WERI-Rb-1 (cell line): ENCODE results near the gene C2orf92.

Source experiments
- DNase-seq: peaks from one replicate; pipeline ENCODE4 v3.0.0-alpha.2; 2020
- H3K27ac ChIP-seq: fragments of 250-450 bp; sonication (Bioruptor Pico); 2 replicates; pipeline ENCODE4 v1.5.1; 2020; ENCODE audit warnings: mild to moderate bottlenecking, moderate library complexity
- H3K27me3 ChIP-seq: fragments of 250-450 bp; sonication (Bioruptor Pico); 2 replicates; pipeline ENCODE4 v1.5.1; 2021; ENCODE audit warnings: mild to moderate bottlenecking, low read depth, moderate library complexity; ENCODE audit not compliant: insufficient read depth, severe bottlenecking
- H3K36me3 ChIP-seq: fragments of 250-450 bp; sonication (Bioruptor Pico); 2 replicates; pipeline ENCODE4 v1.5.1; 2020; ENCODE audit warnings: mild to moderate bottlenecking, moderate library complexity
- H3K4me3 ChIP-seq: 2 replicates; pipeline ENCODE4 v1.5.1; 2011; ENCODE audit warnings: low read depth, mild to moderate bottlenecking, control low read depth, low read length
- H3K9me3 ChIP-seq: fragments of 250-450 bp; sonication (Bioruptor Pico); 2 replicates; pipeline ENCODE4 v1.5.1; 2021; ENCODE audit warnings: mild to moderate bottlenecking, moderate library complexity; ENCODE audit not compliant: severe bottlenecking
- TF ChIP-seq, protein P1 (sequence below): IDR thresholded peaks from 2 replicates; pipeline ENCODE4 v1.5.1; 2011; ENCODE audit warnings: low read depth, mild to moderate bottlenecking, control low read depth, inconsistent platforms, low read length

Gene C2orf92

DNA sequence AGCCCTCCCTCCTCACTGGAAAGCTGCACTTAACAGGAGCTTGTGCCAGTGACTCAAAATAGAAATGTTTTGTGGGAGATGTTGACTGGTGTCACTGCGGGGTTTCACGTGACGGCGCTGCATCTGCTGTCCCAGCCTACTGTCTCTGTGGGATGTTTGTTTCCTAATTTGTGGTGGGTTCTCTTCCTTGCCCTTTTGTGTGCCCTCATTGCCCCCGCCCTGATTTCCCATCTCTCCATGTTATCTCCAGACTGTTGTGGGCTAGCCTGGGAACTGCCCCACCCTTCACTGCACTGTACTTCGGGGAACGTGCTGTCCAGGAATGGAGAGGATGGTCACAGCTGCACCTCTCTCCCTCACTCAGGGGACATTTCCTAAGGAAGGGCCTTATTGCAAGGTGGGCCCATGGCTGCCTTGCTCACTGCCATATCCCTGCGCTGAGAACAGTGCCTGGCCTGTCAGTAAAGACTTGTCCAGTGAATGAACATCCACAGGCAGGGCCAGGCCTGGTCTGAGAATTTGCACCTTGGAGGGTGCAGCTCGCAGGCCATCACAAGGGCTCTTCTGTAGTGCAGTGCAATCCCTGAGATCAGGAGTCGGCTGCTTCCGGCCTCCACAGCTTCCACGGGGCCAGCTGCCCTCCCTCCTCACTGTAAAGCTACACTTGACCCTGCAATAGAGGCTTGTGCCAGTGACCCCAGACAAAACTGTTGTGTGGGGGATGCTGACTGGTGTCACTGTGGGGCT, 61.9 kb downstream of the C2orf92 start:
- H3K27ac ChIP-seq: no peak overlapping the region
- TF ChIP-seq, protein P1, sequence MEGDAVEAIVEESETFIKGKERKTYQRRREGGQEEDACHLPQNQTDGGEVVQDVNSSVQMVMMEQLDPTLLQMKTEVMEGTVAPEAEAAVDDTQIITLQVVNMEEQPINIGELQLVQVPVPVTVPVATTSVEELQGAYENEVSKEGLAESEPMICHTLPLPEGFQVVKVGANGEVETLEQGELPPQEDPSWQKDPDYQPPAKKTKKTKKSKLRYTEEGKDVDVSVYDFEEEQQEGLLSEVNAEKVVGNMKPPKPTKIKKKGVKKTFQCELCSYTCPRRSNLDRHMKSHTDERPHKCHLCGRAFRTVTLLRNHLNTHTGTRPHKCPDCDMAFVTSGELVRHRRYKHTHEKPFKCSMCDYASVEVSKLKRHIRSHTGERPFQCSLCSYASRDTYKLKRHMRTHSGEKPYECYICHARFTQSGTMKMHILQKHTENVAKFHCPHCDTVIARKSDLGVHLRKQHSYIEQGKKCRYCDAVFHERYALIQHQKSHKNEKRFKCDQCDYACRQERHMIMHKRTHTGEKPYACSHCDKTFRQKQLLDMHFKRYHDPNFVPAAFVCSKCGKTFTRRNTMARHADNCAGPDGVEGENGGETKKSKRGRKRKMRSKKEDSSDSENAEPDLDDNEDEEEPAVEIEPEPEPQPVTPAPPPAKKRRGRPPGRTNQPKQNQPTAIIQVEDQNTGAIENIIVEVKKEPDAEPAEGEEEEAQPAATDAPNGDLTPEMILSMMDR: no peak
- H3K36me3 ChIP-seq: no peaks in the 10 kb centered on the region
- H3K9me3 ChIP-seq: peaks cover 10% of the 10 kb centered on the region
- H3K4me3 ChIP-seq: no peak overlapping the region
- H3K27me3 ChIP-seq: no peaks in the 10 kb centered on the region
- DNase-seq: no peak

DNA sequence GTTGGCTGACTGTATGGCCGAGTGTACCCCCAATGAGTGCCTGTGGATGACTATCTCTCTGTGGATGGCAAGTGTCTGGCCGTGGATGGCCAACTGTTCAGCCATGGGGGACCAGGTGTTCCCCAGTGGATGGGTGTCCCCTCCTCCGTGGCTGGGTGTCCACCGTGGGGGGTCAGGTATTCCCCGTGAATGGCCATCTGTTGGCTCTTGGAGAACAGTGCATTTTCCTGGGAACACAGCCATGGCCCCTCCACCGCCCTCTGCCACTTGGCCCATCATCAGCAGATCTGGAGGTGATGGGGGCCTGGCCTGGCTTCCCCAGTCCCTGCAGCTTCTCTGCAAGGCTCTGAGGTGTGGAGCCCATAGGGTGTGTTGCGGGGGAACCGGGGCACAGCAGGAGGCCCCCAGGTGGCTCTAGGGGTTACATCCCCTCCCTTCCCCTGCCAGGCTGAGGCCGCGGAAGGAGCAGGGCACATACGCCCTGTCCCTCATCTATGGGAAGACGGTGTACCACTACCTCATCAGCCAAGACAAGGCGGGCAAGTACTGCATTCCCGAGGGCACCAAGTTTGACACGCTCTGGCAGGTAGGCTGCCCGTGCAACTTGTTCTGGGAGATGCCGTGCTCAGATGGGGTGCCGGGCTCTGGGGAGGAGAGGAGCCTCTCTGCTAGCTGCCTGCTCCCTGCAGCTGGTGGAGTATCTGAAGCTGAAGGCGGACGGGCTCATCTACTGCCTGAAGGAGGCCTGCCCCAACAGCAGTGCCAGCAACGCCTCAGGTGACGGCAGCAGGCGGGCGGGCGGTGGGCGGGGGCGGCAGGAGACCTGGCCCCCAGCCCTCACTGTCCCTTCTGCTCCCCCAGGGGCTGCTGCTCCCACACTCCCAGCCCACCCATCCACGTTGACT, 63.2 kb downstream of the C2orf92 start:
- Histone ChIP-seq H3K4me3 (no peak overlapping the region), H3K9me3 (peaks cover 10% of the 10 kb centered on the region), H3K27me3 (no peaks in the 10 kb centered on the region), H3K36me3 (no peaks in the 10 kb centered on the region), H3K27ac (no peak overlapping the region)
- DNase-seq: no peak
- TF ChIP-seq, protein P1: no peak

DNA sequence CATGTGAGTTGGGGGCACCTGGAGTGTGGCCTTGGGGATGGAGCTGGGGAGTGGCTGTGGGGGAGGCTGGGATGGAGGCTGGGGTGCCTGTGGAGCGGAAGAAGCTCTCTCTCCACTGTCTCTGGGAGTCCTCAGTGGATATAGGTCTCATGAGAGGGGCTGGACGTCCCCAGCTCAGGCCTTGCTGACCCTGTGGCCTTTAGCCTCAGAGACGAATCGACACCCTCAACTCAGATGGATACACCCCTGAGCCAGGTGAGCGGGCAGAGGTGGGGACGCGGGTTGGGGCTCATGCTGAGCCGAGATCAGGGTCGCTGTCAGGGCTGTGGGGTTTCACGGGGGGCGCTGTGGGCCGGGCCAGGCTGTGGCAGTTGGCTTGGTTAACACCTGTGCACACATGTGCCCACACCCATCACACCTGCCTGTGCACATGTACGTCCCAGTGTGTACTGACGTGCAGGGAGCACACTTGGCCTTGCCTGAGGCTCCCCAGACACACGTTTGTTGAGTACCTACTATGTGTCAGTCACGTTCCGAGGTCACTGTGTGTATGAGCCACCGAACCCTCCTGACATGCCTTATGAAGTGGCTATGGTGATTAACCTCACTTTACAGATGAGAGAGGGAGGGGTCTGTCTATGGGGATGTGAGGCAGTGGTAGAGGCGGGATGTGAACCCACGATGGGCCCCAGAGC, 64.0 kb downstream of the C2orf92 start:
- no peak overlapping the region for H3K27ac ChIP-seq
- H3K4me3 ChIP-seq: no peak overlapping the region
- H3K9me3 ChIP-seq: peaks cover 10% of the 10 kb centered on the region
- H3K27me3 ChIP-seq: no peaks in the 10 kb centered on the region
- TF ChIP-seq, protein P1: no peak
- no peak for DNase-seq
- no peaks in the 10 kb centered on the region for H3K36me3 ChIP-seq

DNA sequence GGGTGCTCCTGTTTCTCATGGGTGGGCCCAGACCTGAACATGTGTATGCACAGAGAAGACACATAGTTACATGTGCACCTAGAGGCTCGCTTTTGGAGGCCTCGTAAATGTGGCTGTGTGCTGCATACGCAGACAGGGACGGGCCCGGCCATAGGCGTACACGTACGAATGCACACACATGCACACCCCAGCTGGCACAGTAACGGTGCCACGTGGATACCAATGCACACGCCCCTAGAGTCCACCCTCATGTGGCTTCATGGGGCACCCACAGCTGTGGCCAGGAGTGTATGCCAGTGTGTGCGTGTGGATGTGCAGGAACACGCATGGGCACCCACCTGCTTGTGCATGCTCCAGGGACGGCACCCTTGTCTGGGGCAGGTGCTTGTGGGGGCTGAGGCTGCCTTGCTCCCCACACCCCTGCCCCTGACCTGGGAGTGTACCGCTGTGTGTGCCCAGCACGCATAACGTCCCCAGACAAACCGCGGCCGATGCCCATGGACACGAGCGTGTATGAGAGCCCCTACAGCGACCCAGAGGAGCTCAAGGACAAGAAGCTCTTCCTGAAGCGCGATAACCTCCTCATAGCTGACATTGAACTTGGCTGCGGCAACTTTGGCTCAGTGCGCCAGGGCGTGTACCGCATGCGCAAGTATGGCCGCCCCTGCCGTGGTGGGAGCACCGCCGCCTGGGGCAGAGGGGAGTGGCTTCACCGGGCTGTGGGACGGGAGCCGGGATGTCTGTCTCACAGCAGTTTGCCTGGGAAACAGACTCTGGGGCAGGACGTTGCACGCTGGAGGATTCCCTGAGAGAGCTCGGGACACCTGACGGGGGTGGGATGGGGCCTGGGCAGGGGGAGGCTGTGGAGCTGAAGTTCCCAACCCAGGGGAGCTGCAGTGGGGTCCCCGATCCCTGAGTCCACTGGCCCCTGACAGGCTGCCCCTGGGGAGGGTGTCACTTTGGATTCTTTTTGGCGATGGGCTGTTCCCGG, 64.8 kb downstream of the C2orf92 start:
- Histone ChIP-seq H3K9me3 (peaks cover 10% of the 10 kb centered on the region), H3K4me3 (no peak overlapping the region), H3K27me3 (no peaks in the 10 kb centered on the region), H3K27ac (no peak overlapping the region), H3K36me3 (no peaks in the 10 kb centered on the region)
- TF ChIP-seq, protein P1: no peak
- DNase-seq: no peak

DNA sequence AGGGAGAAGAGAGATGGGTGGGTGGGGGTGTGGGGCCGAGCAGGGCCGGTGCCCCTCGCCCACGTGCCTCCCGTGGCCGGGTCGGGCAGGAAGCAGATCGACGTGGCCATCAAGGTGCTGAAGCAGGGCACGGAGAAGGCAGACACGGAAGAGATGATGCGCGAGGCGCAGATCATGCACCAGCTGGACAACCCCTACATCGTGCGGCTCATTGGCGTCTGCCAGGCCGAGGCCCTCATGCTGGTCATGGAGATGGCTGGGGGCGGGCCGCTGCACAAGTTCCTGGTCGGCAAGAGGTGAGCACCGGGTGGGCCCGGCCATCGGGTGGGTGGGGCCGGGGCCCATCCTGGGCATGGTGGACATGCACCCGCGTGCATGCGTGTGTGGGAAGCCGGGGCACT, 65.6 kb downstream of the C2orf92 start:
- TF ChIP-seq, protein P1: no peak
- Histone ChIP-seq H3K4me3 (no peak overlapping the region), H3K27ac (no peak overlapping the region), H3K36me3 (no peaks in the 10 kb centered on the region), H3K9me3 (peaks cover 5% of the 10 kb centered on the region), H3K27me3 (no peaks in the 10 kb centered on the region)
- no peak for DNase-seq
